ENCODE measurements around the gene KIF21B.
"Not testable (repeated sequence)": the region's sequence is repeated elsewhere in the genome, so short reads cannot be mapped to it uniquely, and the experiment has no call there.

KIF21B gene

GRCh38 chr1:200969726-200970561, 53.6 kb downstream of the KIF21B start:
- no peak for DNase-seq

DNA sequence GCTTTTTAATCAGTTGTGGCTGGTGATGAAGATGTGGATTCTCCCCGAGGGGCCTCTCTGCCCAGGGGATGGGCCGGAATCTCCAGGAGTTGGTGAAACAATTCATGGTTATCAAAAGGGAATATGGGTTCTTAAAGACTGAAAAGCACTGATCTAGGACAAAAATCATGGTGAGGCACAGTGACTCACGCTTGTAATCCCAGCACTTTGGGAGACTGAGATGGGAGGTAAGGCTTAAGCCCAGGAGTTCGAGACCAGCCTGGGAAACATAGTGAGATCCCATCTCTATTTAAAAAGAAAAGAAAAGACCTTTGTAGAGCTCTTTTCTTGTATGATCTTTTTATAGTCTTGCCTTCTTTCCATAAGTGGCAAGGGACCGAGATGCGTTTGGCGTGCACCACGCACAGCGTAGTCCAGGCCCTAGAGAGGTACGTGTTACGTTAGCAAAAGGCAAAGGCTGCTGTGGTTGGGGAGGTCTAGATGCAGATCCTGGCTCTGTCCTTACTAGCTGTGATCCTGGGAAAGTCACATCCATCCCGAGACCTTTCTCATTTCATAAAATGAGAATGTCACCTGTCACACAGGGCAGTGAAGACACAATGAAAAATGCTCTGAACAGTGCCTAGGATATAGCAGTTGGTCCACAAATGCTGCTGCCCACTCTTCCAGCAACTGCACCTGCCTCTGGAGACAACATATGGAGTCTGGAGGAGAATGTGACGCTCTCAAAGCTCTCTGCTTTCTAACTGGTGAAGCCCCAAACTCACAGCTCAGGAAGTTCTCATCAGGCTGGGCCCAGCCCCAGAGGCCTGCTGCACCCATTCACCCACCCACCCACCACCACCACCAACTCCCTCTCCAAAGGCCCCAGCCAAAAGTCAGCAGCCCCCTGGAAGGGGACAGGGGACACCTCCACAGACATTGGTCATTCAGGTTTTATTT, 54.8 kb downstream of the KIF21B start:
- DNase-seq = no peak

- no peak for DNase-seq
Measured at GRCh38 chr1:200967693-200968468, 55.6 kb downstream of the KIF21B start.

GRCh38 chr1:200966934-200967333, 56.6 kb downstream of the KIF21B start:
- no peak for DNase-seq

GRCh38 chr1:200965111-200965805, 58.3 kb downstream of the KIF21B start:
- no peak for DNase-seq

DNA sequence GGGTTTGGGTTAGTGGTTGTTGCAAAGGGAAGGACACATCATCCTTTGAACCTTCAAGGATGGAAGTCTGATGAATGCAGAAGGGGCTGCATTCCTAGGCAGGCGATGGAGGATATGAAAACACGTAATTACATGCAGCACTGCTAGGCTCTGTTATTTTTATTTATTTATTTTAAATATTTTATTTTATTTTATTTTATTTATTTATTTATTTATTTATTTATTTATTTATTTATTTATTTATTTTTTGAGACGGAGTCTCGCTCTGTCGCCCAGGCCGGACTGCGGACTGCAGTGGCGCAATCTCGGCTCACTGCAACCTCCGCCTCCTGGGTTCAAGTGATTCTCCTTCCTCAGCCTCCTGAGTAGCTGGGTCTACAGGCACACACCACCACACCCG, 59.6 kb downstream of the KIF21B start:
- not testable (repeated sequence) for DNase-seq

GRCh38 chr1:200963076-200963475, 60.4 kb downstream of the KIF21B start:
- DNase-seq = no peak

DNA sequence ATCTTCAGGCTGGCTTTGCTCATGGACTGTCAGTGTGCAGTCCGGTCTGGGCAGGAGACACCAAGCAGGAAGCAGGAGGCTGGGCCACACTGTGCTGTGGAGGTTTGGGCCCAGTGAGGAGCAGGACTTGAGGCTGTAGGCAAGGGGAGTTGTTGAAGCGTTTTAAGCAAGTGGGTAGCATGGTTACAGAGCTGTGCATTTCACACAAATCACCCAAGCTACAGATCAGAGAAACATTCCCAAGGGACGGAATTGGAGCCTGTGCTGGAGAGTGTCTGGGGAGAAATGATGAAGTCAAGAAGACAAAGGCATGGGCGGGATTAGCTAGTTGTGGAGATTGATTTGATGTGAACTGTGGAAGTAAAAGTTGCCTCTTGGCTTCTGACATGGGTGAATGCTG, 60.9 kb downstream of the KIF21B start:
- DNase-seq = no peak

DNA sequence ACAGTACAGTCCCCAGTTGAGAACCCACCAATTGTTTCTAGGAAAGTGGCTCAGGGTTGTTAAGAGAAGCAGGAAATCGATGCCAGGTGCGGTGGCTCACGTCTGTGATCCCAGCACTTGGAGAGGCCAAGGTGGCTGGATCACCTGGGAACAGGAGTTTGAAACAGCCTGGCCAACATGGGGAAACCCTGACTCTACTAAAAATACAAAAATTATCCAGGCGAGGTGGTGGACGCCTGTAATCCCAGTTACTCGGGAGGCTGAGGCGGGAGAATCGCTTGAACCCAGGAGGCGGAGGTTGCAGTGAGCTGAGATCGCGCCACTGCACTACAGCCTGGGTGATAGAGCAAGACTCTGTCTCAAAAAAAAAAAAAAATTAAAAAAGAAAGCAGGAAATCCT, 61.4 kb downstream of the KIF21B start:
- not testable (repeated sequence) for DNase-seq

- DNase-seq = no peak
Measured at GRCh38 chr1:200960948-200961340, 62.6 kb downstream of the KIF21B start.

DNA sequence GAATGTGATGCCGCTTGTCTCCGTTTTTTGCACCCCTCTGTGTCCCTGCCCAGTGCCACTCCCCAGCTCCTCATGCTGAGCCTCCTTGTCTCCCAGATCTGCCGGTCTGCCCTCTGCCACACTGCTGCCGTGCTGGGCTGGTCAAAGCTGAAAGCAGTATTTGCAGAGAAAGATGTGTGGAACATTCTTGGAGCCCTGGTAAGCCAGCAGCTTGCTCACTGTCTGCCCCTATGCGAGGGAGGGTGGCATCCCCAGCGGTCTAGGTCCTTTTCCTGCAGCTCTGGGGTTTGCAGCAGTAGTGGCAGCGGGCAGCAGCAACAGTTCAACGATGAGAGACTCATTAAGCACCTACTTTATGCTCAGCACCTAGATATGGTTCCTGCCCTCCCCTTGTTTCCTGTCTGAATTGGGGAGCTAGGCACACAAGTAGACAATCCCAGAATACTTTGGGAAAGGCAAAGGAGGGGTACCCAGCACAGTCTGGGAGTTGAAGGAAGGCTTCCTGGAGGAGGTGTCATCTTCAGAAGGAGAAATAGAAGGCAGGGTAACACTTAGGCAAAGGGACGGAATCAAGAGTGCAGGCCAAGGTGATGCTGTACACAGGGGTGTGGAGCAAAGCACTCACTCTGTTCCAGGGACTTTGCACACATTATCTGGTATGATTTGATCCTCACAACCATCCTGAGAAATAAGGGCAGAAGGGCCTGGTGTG, 63.1 kb downstream of the KIF21B start:
- no peak for DNase-seq

DNA sequence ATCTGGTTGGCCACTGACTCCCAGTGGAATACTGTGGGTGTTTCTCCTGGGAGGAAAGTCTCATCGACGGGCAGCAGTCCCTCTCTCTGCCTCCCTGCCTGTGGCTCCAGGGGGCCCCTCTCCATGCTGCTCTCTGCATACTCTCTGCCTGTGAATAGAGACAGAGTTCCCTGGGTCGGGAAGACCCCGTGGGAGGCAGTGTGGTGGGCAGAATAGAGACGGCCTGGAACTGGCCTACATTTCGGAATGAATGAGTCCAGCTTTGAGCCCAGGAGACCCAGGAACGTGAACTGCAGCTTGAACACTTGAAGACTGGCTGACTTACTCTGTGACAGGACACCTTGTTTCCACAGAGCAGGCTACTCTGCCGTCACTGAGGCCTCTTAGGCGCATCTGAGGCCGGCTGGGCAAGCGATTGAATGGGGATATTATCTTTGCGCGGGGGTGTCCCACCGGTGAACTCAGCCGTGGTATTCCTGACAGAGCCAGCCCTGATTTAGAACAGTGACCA, 64.0 kb downstream of the KIF21B start:
- no peak for DNase-seq

DNA sequence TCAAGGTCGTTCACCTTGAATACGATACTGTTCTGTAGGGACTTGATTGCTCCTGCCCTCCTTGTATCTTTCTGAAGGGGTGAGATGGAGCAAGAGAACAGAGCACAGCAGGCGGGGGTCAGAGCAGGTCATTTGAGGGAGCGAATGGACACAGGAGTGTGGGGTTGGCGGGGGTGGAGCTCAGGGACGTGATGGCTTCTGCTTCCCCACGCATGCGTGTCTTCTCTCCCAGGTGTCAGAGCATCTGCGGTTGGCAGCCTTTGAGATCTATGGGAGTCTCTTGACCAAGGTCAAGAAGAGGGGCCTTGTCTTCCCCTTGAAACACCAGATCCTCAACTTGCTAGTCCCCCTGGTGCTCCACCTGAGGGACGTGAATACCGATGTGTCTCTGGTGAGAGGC, 64.9 kb downstream of the KIF21B start:
- no peak for DNase-seq

DNA sequence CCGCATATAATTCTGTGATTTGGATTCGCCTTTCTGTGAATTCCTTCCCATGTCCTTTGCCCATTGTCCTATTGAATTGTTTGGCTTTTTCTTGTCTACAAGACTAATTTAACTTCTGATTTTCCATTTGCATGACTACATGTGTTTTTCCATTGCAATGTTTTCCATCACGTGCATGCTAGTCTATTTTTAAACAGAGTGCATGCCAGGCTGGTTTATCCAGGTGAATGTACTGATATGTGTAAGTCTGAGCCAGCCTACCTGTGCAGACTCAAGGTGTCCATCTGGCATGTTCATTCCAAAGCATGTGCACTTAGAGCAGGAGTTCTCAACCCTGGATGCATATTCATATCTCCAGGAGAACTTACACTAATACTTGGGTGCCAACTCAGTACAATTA, 69.1 kb downstream of the KIF21B start:
- DNase-seq = no peak

- DNase-seq = no peak
Measured at GRCh38 chr1:200951016-200951415, 72.5 kb downstream of the KIF21B start.

- DNase-seq = no peak
Measured at GRCh38 chr1:200949626-200950025, 73.9 kb downstream of the KIF21B start.

- DNase-seq = no peak
Measured at GRCh38 chr1:200947059-200947566, 76.4 kb downstream of the KIF21B start.

DNA sequence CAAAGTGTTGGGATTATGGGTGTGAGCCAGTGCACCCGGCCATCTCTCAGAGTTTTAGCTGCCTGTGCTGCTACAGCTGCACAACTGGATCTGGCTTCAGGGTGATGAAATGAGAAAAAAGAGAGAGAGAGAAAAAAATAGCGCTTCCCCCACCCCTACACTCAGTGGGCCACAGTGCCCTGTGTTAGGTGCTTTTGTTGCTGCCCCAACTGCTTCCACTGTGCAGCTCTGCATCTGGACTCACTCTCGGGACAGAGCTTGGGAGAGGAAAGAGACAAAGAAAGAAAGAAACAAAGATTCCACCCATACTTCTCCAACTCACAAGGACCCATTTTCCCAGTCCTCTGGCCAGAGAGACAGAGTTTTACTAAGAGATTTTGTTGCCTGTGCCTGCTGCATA, 78.4 kb downstream of the KIF21B start:
- DNase-seq = no peak

DNA sequence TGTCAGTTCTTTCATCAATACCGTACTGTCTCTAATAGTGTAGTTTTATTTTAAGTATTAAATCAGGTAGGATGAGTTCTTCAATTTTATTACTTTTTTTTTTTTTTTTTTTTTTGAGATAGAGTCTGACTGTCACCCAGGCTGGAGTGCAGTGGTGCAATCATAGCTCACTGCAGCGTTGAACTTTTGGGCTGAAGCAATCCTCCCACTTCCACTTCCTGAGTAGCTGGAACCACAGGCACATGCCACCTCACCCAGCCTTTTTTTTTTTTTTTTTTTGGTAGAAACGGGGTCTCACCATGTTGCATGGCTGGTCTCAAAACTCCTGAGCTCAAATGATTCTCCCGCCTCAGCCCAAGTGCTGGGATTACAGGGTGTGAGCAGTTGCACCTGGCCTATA, 84.6 kb downstream of the KIF21B start:
- DNase-seq = no peak

DNA sequence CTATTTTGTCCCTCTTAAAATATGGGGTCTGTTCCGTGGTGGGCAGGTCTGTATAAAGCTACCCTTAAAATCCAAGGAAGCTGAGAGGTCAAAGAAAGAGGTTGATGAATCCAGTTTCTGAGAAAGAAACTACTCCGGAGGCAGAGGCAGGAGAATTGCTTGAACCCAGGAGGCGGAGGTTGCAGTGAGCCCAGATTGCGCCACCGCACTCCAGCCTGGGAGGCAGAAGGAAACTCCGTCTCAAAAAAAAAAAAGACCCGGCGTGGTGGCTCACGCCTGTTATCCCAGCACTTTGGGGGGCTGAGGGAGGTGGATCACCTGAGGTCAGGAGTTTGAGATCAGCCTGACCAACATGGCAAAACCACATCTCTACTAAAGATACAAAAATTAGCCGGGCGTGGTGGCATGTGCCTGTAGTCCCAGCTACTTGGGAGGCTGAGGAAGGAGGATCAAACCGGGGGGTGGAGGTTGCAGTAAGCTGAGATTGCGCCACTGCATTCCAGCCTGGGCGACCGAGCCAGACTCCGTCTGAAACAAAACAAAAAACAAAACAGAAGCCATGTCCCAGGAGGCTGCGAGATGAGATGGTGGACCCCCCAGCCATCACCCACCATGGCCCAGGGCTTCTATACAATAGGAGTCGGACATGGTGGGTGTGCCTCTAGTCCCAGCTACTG, 88.1 kb downstream of the KIF21B start:
- DNase-seq = not testable (repeated sequence)

Data from activated naive CD4-positive, alpha-beta T cell treated with anti-CD3 and anti-CD28 coated beads, Interleukin-2, amount 50 U/mL, for 16 hours (primary cell).